SK-N-SH treated with all-trans-retinoic acid at 6 μM for 48 hours (cell line): ENCODE data around the gene ADGRG4.

Source experiments
- ARNTL ChIP-seq: fragments of 450-650 bp; formaldehyde crosslinking; IDR thresholded peaks from 2 replicates; pipeline ENCODE4 v1.5.0; 2020; ENCODE audit warnings: low read depth, mild to moderate bottlenecking, moderate library complexity, borderline replicate concordance
- CREB5 ChIP-seq: fragments of 250-450 bp; sonication (Bioruptor Pico); IDR thresholded peaks from 2 replicates; pipeline ENCODE4 v1.5.1; 2020; ENCODE audit warnings: low read depth, mild to moderate bottlenecking, moderate library complexity
- CSDC2 ChIP-seq: fragments of 250-450 bp; sonication (Bioruptor Pico); IDR thresholded peaks from 2 replicates; pipeline ENCODE4 v1.5.0; 2020; ENCODE audit warnings: mild to moderate bottlenecking, moderate library complexity
- OSR1 ChIP-seq: fragments of 250-450 bp; sonication (Bioruptor Pico); IDR thresholded peaks from 2 replicates; pipeline ENCODE4 v1.8.0; 2022; ENCODE audit warnings: moderate library complexity, mild to moderate bottlenecking, inconsistent platforms
- RARB ChIP-seq: fragments of 250-450 bp; sonication (Bioruptor Pico); IDR thresholded peaks from 2 replicates; pipeline ENCODE4 v1.8.0; 2021; ENCODE audit warnings: mild to moderate bottlenecking, moderate library complexity
- SNAI2 ChIP-seq: fragments of 250-450 bp; sonication (Bioruptor Pico); IDR thresholded peaks from 2 replicates; pipeline ENCODE4 v1.5.0; 2020; ENCODE audit warnings: mild to moderate bottlenecking, moderate library complexity
- ZFP30 ChIP-seq: fragments of 450-650 bp; formaldehyde crosslinking; IDR thresholded peaks from 2 replicates; pipeline ENCODE4 v1.5.0; 2022; ENCODE audit warnings: mild to moderate bottlenecking, moderate library complexity
- ZNF565 ChIP-seq: fragments of 450-650 bp; formaldehyde crosslinking; conservative IDR thresholded peaks from 2 replicates; pipeline ENCODE4 v1.5.0; 2020; ENCODE audit warnings: low read depth, mild to moderate bottlenecking, moderate library complexity

GRCh38 chrX:136325377-136325776, 24.6 kb downstream of the ADGRG4 start:
- TF ChIP-seq ARNTL (CRISPR knock-in tag) (no peak), ZFP30 (no peak), OSR1 (CRISPR knock-in tag) (no peak), RARB (CRISPR knock-in tag) (no peak), CREB5 (no peak), CSDC2 (no peak), ZNF565 (no peak), SNAI2 (CRISPR knock-in tag) (no peak)
